ENCODE results near the gene SEC14L1.

Gene SEC14L1

DNA sequence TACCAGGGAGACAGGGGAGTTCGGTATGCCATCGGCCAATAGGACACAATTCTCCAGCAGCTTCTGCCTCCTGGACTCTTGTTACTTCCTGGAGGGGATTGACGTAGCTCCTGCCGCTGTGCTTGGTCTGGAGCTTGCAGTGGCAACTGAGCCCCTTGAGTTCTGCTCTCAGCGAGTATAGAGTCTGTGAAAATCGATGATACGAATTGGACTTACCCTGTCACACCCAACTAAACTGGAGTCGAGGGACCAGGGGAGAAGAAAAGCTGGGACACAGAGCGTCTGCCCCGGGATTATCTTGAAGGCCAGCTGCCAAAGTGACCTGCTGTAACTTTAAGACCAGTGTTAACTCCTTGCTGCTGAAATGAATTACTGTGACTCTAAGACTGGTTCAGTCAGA lies 22.2 kb downstream of the SEC14L1 start:
- no peak for DNase-seq (ENCODE audit: low read depth)

DNA sequence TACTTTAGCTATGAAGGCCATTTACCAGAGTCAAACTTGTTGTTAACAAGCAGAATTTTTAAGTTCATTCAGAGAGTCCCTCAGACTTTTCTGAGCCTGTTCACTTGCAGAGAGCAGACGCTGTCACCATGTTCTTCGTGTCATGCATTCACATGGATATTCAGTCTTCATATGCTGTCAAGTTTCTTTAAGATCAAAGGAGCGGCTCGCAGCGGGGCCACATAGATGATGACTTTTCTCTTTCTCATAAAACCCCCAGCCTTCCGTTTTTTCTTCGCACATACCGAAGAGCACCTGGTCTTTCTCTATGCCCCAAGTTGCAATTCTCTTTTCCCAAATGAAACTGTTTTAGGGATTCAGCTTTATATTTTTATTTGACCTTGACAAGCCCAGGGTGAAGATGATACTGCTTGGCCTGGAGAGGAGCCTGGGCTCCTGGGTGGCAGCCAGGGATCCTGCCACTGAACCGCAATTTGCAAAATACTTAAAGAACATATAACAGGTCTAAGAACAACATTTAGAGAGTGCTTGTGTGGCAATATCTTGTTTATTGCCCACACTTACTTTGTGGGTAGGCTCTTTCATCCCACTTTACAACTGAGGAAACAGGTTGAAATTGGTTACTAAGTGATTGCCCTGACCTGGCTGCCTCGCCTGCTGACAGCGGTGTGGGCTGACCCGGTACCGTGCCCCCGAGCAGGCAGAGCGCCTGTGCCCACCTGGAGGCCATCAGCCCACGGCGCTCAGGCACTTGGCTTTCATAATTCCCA lies 22.9 kb downstream of the SEC14L1 start:
- DNase-seq (ENCODE audit: low read depth) = no peak

DNA sequence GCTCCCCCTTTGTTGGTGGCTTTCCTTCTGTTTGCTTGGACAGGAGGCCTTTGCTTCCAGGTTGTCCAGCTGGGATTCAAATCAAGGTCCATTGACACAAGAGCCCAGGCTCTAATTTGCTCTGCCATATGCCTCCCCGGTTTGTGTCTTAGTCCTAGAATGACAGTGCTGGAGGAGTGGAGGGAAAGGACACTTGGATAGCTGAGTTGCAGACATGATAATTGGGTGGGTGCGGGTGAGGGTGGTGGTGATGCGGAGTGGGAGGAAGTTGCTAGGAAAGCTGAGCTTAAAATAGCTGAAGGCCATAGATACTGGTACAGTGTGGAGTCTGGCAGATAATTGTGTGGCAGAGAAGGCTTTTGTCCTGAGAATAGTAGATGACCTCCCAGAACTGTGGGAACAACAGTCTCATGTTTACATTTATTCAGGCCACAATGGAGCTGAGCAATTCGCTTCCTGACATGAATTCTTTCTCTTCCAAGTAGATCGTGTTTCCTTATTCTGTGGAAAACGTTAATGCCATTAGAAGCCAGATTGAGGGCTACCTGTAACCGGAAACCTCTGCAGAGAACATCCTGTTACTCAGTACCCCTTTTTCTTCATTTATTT lies 23.8 kb downstream of the SEC14L1 start:
- no peak for DNase-seq (ENCODE audit: low read depth)

DNA sequence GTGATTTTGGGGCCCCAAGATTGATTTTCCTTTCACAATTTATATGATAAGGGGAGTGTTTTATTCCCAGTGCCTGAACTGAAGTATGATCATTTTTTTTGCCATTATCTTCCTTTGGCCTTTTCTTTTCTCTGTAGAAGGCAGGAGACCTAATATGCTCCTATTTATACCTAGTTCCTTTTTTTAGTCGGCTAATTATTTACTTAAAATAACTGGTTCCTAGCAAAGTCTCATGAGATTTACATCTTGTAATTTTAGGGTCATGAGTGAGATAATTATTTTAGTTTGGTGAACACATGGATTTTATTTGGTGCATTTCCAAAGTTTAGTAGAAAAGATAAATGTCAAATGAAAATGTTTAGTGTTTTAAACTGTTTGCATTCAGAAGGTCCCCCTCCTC lies 24.8 kb downstream of the SEC14L1 start:
- DNase-seq (ENCODE audit: low read depth) = no peak

DNA sequence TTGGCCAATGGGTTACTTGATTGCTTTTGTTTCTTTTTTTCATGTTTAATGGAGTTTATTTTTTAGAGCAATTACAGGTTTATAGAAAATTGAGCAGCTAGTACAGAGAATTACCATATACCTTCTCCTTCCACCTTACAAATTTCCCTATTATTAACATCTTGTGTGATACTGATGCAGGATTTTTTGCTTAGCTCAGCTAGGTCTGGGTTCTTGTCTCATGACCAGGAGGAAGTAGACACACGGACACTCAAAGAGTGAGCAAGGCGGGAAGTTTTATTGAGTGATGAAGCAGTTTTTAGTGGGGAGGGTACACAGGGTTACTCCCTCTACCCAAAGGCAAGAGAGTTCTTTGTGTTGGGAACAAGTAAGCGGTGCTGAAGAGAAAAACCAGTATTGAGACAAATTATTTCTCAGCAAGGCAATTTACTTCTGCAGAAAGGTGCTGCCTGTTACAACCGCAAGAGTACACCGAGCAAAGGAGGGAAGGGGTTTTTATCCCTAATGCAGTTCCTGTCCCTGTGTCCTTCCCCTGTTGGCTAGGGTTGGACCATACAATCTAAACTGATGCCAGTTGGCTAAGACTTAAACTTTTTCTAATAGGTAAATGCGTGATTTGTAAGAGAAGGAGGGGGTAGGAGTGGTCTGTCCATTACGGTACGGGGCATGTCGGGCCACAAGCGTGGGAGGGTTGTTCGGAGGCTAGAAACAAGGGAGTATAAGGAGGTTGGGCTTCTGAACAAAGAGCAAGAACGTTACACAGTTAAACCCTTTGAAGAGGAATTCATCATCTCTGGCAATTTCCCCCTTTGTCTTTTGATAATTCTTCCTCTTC lies 26.9 kb downstream of the SEC14L1 start:
- no peak for DNase-seq (ENCODE audit: low read depth)

DNA sequence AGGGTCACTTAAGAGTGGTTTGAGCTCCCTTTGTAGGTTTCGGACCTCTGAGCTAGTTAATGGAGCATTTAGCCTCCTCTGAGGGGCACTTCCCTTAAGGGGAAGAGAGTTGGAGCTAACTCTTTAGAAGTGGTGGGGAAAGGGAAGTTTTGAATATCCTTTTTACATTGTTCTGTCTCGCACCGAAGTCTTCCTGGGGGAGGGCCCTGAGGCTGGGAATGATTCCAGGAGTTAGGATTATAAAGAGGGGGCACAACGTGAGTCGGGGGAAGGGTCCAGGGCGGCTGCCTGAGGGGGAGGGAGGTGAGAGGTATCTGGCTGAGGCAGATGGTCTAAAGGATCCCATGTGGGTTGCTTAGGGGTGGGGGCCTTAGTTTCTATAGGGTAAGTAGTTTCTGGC lies 32.3 kb downstream of the SEC14L1 start:
- no peak for DNase-seq (ENCODE audit: low read depth)

DNA sequence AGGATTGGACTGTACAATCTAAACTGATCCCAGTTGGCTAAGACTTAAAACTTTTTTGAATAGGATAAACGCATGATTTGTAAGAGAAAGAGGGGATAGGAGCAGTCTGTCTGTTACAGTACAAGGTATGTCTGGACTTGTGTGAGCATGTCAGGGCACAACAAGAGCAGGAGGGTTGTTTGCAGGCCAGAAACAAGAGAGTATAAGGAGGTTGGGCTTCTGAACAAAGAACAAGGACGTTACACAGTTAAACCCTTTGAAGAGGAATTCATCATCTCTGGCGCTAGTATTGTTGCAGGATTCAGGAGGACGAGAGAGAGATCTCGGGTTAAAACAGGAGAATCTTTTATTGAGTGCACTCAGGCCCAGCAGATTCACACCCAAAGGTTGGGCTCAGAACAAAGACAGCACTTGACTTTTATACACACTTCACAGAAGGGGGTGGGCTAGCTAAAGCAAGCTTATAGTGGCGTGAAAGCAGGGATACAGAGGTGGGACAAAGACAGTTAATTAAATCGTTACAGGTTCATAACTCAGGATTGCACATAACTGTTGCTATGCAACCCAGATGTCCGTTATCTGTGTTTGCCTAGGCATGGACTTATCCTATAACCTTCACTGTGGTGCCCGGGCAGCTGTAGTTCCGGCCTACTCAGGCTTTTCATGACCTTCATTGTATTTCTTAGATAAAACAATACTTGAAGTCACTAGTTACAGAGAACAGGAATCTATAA lies 34.3 kb downstream of the SEC14L1 start:
- DNase-seq (ENCODE audit: low read depth) = no peak

DNA sequence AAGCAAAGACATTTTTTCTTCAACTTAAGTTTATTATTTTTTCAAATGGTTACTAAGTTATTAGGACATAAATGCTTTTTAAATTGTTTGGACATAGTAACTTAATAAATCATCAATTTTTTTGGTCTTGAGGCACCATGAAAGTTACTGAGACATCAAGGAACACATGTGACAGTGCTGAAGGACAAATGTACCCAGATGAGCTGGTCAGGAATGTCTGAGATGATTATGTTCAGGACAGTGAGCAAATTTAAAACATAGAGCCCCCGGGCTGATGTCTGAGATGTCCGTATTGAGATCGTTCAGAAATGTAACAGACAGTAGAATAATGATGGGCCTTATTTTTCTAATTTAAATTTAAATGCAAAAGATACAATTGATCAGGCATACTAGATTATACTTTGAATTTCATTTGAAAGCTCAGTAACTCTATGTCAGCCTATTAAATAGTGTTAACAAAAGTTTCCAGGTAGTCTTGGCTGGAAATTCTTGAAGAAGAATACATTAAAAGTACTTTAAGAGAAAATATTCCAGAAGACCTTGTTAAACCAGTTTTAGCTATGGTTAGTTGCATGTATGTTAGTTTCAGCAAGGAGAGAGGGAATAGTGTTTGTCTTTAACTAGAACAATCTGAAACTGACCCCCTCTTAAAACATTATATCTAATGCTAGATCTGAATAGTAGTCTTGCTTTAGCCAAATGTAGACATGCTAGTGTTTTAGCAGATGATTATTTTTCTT lies 36.4 kb downstream of the SEC14L1 start:
- no peak for DNase-seq (ENCODE audit: low read depth)

DNA sequence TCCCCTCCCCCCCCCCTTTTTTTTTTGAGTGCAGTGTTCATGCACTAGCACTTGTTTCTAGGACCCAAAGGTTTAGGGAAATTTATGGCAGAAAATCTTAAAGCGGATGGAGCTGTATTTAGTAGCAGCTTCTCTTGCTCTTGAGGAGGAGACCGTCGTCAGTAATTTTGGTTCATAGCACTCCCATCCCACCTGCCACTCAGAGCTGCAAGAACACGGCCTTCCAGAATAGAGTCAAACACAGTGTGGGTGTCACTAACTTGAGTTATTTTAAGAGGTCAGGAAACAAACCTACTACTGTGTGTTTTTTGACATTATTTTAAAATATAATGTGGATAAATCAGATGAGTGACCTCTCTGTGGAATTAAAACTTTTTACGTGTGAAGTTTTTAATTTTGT lies 37.3 kb downstream of the SEC14L1 start:
- DNase-seq (ENCODE audit: low read depth) = no peak

DNA sequence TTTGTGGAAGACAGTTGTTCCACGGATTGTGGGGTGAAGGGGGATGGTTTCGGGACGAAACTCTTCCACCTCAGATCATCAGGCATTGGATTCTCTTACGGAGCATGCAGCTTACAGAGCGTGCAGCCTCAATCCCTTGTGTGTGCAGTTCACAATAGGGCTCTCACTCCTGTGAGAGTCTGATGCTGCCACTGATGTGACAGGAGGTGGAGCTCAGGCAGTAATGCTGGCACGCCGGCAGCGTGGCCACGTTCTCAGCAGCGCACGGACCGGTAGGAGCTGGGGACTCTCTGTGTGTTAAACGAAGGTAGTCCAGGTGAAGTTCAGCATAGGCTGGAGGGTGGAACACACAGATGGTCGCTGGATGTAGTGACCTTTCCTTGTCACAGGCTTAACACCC lies 37.8 kb downstream of the SEC14L1 start:
- no peak for DNase-seq (ENCODE audit: low read depth)

DNA sequence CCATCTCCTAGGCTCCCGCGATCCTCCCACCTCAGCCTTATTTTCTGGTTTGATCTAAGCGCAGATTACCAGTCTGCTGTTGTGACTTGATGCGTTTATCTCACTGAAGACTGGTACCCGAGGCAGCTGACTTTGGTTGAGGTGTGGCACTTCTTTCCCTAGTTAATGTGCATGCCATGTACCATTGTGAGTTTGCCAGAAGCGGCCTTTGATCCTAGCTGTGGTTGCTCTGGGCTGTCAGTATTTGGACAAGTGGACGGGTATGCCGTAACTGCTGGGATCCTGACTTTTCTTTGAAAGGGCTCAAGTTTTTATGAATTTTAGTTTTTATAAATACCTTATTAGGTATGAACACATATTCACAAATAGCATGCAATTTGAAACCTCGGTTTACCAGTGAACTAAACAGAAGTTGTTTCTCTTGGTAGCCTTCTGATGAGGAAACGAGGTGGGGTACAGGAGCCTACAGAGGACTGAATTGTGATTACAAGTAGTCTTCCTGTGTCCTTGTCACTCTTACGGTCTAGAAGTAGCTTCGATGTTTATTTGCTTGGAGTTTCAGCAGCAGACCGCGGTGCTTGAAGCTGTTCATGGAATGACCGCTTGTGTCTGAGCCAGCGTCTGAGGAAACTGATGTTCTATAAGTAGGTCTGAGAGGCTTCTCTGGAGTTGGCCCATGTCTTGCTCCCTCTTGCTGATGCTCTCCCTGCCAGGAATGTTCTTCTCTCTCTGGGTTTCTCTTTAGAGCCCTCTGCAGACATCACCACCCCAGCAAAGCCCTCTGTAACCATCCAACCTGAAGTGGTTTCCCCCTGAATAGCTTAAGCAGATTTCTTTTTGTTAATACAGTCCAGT lies 40.0 kb downstream of the SEC14L1 start:
- no peak for DNase-seq (ENCODE audit: low read depth)

DNA sequence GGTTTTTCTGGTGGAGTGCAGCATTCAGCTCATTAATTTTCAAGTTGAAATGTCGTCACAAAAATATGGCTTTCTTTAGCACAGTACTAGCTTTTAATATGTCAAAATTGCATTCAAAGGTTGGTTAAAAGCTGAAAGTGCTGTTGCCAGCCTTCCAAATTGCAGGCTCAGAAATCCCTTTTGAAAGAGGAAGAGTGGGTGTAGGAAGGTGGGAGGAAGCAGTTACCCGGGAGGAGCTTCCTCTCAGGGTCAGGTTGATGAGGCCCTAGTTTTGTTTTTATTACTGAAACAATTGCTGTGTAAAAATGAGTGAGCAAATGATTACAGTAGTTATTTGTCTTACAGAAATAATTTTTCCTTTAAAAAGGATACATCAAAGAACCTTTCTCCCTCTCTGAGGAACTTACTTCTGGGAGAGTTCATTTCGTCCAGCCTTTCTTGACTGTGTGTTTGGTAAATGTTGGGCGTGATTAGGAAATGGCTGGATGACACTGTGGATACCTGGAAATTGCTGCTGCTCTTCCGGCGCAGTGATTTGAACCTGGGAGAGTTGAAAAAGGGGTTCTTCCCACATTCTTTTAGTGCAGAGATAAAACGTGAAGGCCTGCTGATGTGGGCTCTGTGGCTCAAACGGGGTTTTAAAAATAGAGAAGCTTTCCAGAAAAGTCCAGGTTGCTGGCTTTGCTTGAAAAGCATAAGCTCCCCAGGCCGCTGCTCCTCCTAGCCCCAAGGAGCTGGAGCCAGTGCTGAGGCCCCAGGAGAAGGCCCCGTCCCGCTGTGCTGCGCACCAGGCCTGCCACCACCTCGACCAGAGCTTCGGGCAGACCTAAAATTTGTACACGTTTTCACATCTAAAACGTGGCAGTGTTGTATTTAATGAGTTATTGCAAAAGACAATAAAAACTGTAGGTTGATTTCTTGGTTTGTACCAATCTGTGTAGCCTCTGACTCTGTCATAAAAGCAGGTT lies 41.7 kb downstream of the SEC14L1 start:
- no peak for DNase-seq (ENCODE audit: low read depth)

DNA sequence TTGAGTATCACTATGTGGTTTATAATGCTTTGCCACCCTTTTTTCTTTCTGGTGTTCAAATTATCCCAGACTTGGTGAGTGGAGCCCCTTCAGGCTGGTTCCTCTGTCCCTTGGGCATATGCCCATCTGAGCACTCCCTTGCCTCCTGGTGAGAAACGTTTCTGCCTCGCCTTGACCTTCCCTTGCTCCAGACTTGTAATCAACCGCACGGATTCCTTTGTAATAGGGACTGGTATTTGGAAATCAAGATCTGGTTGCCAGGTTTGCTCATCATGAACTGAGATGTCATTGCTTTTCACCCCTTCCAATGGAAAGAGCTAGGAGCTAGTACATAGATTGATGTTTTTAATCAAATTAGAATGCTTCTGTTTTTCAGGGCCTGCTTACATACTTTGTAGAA lies 43.7 kb downstream of the SEC14L1 start:
- no peak for DNase-seq (ENCODE audit: low read depth)

DNA sequence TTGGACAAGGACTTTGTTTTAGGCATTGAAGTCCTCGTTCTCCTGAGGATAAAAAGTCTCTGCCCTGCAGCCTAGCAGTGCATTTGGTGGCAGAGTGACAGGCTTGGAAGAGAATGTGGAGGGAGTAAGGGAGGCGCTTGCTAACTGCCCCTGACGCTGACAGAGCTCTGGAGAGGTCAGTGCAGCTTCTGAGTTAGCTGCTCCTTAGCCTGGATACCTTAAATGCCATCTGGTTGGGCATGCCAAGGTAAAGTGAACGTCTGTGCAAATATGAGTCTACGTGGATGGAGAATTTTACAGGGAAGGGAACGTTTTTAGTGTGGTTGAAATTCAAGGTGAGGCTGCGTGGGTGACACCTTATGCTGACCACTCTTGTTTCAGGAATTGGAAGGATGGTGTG lies 44.4 kb downstream of the SEC14L1 start:
- DNase-seq (ENCODE audit: low read depth) = no peak

DNA sequence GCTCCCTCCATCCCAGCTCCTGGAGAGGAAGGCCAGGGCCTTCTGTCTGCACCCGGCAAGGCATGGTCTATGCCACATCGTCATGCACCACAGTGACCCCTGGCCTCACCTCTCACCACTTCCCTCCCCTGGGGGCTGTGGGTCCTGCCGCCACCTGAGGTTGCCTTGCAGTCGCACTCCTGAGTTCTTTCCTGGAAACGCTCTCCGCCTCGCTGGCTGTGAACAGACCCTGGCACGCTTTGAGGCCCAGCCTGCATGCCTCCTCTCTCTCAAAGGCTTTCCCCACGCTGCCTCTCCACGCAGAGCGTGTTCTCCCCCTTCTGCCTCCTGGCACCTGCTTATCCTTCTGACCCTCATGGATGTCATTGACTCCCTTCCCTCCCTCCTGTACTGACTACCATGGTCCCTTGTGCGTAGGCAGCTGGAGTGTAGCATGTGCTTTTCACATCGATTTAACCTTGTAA lies 45.4 kb downstream of the SEC14L1 start:
- peak; percentile 36 for DNase-seq (ENCODE audit: low read depth)

DNA sequence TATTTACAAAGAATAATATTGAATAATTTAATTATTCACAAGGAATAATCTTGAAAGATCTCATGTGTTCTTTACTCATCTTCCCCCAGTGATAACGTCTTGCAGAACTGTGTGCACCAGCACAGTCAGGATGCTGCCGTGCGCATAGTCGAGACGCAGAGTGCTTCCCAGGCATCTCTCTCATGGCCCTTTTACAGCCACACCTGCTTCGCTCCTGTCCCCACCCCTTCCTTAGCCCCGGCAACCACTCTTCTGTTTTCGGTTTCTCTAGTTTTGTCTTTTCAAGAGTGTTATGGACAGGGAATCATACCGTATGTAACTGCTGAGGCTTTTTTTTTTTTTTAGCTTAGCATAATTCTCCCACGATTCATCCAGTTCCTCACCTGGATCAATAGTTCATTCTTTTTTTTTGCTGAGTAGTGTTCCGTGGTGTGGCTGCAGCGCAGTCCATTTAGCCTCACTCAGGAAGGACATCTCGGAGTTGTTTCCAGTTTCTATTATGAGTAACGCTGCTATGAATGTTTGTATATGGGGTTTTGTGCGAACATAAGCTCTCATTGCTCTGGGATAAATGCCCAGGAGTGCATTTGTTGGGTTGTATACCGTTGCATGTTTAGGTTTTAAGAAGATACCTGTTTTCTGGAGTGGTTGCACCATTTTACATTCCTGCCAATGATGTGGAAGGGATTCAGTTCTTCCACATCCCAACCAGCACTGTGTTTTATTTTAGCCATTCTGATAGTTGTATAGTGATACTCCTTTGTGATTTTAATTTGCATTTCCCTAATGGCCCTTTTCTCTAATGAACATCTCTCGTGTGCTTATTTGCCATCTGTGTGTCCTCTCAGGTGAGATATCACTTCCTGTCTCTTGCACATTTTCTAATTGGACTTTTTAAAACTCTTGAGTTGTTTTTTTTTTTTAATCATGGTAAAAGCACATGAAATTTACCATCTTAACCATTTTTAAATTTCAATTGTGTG lies 47.6 kb downstream of the SEC14L1 start:
- no peak for DNase-seq (ENCODE audit: low read depth)

DNA sequence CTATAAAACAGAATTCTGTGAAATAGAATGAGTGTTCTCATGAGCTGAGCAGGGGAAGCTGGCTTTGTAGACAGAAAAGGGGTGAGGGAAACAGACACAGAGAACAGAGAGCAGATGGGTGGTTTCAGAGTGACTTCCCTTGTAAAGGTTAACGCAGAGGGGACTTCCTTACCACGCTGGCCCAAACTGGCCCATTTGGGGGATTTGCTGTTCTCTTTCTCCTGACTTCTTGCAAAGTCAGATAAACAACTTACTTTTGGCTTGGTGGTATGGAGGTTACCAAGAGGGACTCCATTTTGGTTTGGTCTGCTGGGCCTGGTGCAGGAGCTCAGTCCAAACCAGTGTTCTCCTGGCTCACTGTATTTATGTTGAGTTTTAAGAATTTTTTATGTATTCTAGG lies 48.4 kb downstream of the SEC14L1 start:
- DNase-seq (ENCODE audit: low read depth) = peak; percentile 15

DNA sequence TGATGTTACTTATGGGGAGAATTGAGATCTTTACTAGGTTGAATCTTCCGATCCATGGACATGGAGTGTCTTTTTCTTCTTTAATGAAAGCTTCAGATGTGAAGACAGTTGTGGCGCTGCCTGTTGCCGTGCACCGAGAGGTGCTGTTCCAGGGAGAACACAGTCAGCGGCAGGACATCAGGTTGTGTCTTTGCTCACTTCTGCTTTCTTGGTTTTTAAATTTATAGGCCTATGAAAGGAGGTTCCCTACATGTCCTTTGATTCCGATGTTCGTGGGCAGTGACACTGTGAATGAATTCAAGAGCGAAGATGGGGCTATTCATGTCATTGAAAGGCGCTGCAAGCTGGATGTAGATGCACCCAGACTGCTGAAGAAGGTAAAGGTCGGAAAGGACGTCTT lies 49.8 kb downstream of the SEC14L1 start:
- no peak for DNase-seq (ENCODE audit: low read depth)
